Measurements from ENCODE around the gene COL7A1.

The COL7A1 gene

DNA sequence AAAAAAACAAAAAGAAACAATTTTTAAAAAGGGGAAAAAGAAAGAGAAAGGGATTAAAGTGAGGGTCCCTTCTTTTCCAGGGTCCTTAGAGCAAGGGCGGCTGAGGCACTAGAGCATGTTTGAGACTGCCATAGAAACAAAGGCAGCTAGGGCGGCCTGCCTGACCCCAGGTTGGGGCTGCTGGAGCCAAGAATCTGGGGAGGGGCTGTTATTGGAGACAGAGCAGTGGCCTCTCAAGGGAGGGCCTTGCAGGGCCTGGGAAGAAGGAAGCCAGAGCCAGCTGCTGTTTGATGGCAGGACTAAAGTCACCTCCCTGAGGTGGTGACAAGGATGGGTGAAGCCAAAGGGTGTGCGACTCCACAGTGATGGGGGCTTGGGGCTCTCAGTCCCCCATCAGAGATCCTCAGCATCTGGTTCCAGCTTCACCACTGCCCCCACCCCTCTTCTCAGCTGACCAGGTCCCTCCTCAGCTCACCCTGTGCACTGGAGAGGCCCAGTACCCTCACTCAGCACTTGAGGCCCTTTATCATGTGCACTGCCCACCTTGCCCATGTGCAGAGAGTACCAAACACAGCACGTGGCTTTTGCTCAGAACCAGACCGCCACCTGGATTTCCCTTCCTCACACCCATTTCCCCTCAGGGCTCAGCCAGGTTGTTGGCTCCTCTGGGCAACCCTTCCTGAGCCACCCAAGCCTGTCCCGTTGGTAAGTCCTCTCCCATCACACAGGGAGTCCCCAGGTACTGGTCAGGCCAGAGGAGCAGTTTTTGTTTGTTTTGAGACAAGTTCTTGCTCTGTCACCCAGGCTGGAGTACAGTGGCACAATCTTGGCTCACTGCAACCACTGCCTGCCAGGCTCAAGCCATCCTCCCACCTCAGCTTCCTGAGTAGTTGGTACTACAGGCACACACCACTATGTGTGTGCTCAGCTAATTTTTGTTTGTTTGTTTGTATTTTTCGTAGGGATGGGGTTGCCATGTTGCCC is 24.7 kb upstream of the COL7A1 start:
- DNase-seq, result no peak

DNA sequence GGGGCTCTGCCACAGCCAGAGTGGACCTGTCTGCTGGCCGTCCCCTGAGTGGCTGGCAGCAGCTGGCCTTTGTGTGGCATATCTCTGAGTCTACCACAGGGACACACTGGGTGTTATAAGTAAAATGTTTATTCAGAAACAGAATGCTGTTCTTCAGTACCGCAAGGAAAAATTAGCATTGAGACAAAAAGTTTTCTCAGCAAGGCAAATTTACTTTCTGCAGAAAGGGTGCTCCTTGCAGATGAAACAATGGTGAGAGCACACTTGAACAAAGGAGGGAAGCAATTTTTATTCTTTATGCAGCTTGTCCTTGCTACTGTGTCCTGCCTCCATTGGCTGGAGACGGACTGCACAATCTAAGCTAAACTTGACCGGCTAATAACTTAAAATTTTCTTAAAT is 22.4 kb upstream of the COL7A1 start:
- no peak for DNase-seq

DNA sequence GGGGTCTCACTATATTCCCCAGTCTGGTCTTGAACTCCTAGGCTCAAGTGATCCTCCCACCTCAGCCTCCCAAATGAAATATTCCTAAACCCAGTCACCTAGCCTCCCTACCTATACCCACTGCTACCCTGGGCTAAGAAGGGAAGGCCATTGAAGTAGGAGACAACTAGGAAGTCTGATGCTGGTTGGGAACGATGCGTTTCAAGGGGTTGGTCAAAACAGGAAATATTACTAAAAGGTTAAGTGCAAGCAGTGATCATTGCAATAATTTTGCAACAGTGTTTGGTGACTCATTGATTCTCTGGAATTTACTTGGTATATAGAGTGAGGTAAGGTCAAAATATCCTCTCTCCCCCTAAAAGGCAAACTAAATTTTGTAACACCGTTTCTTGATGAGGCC is 18.9 kb upstream of the COL7A1 start:
- peak; percentile 57 for DNase-seq

GRCh38 chr3:48612309-48612708 is 17.2 kb upstream of the COL7A1 start:
- no peak for DNase-seq

- peak; percentile 89 for DNase-seq
These were observed 14.2 kb upstream of the COL7A1 start, which contains the start of gene UQCRC1 for GRCh38 chr3:48609088-48610005. TSS of gene UQCRC1 (minus strand) at chr3:48609646. CDS start at chr3:48609620, 26 bp downstream.

GRCh38 chr3:48607519-48607918 is 12.4 kb upstream of the COL7A1 start:
- DNase-seq, result peak; percentile 14

- DNase-seq, result no peak
These were observed 6.5 kb upstream of the COL7A1 start for GRCh38 chr3:48601622-48601994.

- DNase-seq, result no peak
These were observed 5.8 kb upstream of the COL7A1 start for GRCh38 chr3:48600711-48601621.

GRCh38 chr3:48599509-48600285 is 4.6 kb upstream of the COL7A1 start:
- no peak for DNase-seq

GRCh38 chr3:48599077-48599501 is 4.0 kb upstream of the COL7A1 start:
- DNase-seq, result no peak

DNA sequence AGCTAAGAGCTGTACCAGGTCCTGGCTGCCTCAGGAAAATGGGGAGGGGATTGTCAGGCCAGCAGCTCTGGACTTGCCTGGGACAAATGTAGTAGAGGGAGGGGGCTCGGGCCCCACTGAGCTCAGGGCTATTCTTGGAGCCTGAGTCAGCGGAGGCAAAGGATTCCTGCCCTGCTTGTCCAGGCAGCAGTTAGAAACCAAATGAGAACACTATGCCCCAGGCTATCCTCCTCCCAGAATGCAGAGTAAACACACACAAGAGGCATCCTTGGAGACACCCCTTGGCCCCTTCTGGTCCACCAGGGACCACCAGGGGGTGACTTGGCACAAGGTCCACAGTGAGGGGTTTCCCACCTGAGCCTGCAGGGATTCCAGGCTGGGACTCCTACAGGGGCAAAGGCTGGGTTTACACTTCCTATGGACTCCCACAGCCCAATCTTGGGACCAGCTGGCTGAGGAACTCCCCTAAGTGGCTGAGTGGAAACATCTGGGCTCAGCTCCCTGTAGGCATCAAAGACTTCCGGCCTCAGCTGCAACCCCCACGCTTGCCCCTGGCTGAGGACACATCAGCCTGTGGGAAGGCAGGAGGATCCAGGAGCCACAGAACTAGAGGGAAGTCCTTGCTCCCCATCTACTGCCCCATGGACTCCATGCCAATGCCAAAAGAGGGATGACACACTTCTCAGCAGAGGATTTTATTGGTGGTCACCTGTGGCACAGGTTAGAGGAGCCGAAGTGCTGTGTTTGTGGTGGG is 3.4 kb upstream of the COL7A1 start:
- peak; percentile 97 for DNase-seq

DNA sequence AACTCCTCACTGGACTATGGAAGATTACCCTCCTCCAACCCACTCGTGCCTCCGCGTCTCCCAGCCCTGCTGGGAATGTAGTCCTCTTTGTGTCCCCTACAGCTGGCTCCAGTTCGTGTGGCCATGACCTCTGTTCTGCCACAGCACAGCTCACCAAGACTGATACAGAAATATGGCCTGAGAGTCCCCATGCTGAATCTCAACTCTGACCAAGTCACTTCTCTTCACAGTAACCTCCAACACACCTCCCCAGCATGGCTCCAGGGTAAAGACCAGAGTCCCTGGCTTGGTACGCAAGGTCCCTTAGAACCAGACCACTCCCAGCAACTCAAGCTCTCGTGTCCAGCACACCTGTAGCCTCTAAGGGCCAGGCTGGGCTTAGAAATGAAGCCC is 2.3 kb upstream of the COL7A1 start:
- no peak for DNase-seq

- no peak for DNase-seq
These were observed 1.7 kb upstream of the COL7A1 start for GRCh38 chr3:48596676-48597407.

- no peak for DNase-seq
These were observed 1.0 kb upstream of the COL7A1 start for GRCh38 chr3:48596157-48596556.

GRCh38 chr3:48595526-48596121 is 495 bp upstream of the COL7A1 start:
- peak; percentile 97 for DNase-seq

GRCh38 chr3:48594417-48595049 is 596 bp downstream of the COL7A1 start:
- peak; percentile 45 for DNase-seq

DNA sequence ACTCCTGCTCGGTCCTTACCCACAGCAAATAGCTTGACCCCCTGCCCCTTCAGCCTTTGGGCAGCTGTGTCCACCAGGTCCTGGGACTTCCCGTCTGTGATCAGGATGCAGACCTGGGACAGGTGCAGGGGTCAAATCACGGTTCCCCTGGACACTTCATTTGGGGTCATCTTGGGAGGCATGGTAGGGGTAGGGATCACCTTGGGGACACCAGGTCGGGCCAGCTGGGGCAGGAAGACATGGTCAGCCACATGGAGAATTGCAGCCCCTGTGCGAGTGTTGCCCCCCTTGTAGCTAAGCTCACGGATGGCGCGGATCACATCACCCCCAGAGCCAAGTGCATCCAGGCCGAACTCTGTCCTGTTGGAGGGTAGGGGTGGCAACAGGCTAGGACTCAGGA is 1.8 kb downstream of the COL7A1 start:
- DNase-seq, result no peak

GRCh38 chr3:48592519-48593087 is 2.5 kb downstream of the COL7A1 start:
- DNase-seq, result peak; percentile 21

All from fibroblast of skin of back (primary cell).